Stimulated activated CD4-positive, alpha-beta T cell treated with anti-CD3 and anti-CD28 coated beads, TNF-alpha, amount 100 ng/mL, for 4 hours (primary cell): ENCODE results near the gene IDI1.
"Not testable (repeated sequence)": the region's sequence is repeated elsewhere in the genome, so short reads cannot be mapped to it uniquely, and the experiment has no call there.

Source experiments
- DNase-seq, 3 experiments: peaks; one replicate each; pipeline ENCODE4 v3.0.0-alpha.2; 2020; ENCODE audit warnings: low read depth in 3 of 3

Gene IDI1

DNA sequence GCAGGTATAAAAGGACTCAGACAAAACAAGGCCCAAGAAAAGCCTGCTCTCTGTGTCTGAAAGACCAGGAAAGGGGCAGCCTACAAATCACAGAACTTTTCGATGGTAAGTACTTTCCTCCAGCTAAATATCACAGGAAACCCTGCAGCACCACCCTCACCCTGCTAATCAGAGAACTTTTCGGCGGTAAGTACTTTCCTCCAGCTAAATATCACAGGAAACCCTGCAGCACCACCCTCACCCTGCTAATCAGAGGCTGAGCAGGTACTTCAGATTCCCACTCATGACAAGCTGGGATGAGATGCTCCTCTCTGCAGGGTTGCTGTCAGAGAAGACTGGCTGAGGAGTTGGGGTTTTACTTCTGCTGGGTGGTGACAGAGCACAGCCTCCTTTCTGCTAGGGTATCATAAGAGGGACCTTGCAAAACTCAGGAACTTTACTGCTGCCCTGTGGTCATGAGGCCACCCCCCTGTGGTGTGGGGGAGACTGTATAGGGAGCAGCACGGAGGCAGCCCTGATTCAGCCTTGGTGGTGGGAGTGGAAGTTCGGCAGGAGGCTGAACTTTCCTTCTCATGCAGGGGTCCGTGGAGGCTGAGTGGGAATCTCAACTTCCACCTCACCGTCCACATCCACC is 14.4 kb upstream of the IDI1 start:
- no peak for DNase-seq

DNA sequence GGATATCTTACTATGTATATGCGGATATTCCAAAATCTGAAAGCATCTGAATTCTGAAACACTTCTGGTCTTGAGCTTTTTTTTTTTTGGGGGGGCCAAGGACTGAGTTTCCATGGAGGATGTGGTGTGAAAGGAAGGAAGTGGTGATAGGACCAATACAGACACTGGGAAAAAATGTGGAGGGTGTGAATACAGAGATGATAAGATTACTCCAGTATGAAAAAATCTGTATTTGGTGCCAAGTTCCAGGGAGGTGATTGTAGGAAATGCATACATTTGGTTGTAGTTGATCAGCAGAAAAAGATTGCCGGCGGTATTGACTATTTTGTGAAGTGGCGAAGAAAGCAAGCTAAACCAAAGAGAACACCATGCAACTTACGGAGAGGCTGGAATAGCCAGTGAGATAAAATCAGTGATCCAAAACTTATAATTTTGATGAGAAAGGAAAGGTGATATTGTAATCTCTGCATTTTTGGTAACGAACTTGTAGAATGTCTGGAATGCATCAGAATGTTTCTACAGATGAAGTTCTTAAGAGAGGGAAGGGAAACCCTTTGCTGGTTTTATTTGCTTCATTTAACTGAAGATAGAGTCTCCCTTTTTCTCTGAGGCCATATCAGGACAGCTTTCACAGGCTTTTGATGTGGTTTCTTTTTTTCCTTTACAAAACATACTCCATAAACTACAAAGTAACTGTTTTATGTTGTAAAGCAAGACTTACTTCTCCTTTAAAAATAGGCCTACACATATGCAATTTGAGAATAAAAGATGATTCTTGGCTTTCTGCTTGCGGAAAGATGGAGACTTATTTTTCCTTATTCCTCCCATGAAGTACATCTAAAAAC is 13.2 kb upstream of the IDI1 start:
- no peak for DNase-seq

DNA sequence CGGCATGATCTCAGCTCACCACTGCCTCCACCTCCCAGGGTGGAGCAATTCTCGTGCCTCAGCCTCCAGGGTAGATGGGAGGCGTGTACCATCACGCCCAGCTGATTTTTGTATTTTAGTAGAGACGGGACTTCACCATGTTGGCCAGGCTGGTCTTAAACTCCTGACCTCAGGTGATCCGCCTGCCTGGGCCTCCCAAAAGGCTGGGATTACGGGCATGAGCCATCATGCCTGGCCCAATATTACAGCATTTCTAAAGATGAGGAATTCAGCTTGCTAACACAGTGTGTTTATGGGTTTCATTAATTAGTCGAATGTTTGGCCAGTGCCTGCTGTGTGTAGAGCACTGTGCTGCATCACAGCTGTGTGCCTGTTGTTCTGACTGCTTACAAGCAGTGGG is 11.0 kb upstream of the IDI1 start:
- no peak for DNase-seq

DNA sequence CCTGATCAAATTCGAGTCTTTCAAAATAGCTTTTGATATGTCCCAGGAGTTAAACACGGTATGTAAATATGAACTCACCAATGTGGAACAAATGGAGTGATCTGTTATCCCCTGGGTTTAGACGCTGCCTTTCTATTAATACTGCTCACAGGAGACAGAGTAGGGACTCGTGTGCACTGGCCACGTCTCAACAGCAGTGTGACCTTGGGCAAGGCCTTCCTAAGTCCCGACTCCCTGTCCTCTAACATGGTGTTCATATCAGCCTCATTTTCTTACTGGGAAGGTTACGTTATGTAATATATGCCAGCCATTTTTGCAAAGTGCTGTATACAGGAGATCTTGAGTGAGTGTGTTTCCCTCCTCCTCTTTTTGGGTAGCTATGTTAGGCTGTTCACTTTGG is 9.1 kb upstream of the IDI1 start:
- DNase-seq = no peak

DNA sequence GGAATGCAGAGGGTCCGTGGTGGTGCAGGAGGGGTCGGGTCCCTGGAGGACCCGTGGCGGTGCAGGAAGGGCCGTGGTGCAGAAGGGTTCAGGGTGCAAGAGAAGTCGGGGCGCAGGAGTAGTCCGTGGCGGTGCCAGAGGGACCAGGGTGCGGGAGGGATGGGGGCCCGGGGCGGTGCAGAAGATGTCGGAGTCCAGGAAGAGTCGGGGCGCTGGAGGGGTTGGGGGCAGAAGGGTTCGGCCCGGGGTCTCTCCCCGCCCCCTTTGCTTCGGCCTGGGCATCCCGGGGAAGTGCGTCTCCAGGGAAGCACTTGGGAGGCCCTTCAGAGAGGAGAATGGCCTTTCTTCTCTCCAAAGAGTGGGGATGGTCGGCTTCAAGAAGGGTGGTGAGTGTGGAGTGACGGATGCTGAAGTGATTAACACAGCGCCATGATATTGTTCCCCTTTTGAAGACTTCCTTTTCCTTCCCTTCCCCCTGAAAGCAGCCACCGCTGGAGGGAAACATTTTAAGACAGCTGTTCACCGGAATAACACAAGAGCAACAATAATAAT is 8.3 kb upstream of the IDI1 start:
- DNase-seq = no peak

DNA sequence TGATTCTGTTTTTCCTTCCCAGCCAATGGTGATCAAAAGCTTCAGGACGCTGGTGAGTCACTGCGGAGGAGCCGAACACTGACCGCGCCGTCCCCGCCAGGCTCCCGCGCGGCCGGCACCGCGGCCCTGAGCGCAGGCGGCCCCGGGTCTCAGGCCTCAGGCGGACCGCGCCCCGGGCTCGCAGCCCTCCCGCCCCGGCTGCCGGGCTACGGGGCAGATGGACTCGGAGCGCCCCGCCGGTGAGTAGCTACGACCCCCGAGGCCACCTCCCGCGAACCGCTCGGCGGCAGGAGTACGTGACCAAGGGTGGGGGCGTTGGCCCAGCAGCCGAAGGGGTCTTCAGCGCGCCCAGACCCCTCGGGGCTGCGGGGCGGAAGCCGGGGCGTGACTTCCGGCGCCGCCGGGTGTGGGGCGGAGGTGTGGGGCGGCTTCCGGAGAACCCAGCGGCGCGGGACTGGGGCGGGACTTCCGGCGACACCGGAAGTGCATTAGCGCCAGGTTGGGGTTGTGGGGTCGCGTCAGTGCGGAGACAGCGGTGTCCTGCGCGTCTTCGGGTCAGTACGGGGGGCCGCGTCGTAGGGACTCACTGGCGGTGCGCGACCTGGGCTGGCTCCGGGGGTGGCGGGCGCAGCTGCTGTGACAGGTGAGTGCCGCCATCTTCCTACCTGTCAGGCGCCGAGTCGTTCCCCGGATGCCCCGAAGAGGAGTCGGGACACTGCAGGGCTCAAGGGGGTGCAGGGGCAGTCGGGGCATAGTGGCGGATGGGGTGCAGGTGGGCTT is 7.6 kb upstream of the IDI1 start, which contains the start of gene WDR37:
Gene WDR37, plus strand, starts transcription at position 60 of the 780 bp plus-strand sequence. CDS start 15,771 bp downstream, outside the sequence.
- peak; percentile 80 to 83 (median 81) for DNase-seq

DNA sequence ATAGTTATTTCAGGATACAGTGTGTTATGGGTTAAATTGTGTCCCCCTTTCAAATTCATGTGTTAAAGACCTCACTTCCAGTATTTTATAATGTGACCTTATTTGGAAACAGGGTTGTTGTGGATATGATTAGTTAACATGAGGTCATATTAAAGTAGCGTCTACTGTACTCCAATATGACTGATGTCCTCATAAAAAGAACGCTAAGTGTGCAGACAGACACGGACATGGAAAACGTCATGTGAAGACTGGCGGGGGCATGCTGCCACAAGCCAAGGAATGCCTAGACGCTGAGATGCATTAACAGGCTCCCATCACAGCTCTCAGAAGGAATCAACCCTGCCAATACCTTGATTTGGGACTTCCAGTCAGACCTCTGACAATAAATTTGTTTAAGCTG is 5.8 kb upstream of the IDI1 start:
- no peak for DNase-seq

DNA sequence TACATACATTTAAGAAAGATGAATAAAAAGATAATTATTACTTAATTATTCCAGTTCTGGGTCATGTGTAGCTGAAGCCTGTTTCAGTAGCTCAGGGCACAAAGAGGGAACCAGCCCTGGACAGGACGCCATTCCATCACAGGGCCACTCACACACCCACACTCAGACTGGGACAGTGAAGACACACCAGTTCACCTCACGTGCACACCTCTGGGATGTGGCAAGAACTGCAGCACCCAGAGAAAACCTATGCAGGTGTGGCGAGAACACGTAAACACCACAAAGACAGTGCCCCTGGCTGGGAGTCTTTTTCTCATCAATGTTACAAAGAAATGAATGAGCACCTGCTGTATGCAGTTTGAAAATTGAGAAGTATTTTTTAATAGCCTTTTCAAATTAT is 1.6 kb upstream of the IDI1 start:
- DNase-seq = no peak

DNA sequence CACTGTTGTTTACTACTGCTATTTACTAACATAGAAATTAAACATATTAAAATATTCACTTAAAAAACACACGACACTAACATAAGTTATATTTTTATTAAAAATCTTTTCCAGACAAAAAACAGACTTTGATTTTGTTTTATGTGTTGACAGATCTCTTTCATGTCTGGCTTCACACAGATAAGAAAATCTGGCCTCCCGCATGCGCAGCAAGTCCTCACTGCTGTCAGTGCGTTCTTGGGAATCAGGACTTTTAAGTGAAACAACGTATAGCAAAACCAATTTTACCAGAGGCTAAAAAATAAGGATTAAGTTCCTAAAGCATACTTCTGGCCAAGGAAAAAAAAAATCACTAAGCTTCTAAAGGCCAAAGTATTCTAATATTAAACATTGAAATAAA is 1.2 kb upstream of the IDI1 start:
- no peak for DNase-seq

DNA sequence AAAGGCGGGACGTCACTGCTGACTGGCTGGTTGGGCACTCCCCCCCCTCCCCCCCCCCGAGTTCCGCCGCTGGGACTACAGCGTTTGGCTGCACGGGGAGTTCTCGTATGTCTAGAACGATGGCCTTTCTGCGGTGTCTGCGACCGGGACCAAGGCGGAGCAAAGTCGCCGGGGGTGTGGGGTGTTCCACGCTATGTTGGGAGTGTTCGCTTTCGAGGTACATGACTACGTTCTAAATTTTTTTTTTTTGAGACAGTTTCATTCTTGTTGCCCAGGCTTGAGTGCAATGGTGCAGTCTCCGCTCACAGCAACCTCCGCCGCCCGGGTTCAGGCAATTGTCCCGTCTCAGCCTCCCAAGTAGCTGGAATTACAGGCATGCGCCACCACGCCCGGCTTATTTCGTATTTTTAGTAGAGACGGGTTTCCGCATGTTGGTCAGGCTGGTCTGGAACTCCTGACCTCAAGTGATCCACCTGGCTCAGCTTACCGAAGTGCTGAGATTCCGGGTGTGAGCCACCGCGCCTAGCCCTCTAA is 573 bp upstream of the IDI1 start:
- DNase-seq = no peak

DNA sequence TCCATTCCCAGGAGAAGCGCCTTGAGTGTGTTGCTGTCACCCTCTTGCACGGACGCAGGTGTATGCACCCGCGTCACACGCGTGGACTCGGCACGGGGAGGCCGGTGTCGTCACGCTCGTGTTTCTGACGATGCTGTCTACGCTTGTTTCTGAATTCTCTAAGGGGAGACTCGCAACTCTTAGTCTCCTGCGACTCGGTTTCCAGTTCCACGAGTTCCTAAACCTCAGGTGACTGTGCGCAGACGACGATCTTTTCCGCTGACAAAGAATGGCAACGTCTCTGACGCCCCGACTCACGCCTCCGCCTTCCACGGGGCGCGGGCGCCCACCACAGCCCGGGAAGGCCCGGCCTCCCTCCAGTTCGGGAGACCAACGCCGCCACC is 579 bp downstream of the IDI1 start:
- no peak for DNase-seq

DNA sequence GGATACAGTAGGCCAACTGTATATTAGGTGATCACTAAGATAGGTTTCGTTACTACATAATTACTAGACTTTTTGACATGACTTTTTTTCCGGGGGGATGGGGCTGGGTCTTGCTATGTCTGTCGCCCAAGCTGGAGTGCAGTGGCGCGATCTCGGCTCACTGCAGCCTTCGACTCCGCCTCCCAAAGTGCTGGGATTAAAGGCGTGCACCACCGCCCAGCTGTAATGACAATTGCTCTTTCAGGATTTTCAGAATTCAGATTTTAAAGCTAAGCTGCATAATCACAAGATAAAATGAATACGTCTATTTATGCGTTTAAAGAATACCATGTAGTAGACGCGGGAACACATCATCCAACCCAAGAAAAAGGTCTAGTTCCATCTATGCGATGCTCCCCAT is 982 bp downstream of the IDI1 start:
- DNase-seq = no peak

DNA sequence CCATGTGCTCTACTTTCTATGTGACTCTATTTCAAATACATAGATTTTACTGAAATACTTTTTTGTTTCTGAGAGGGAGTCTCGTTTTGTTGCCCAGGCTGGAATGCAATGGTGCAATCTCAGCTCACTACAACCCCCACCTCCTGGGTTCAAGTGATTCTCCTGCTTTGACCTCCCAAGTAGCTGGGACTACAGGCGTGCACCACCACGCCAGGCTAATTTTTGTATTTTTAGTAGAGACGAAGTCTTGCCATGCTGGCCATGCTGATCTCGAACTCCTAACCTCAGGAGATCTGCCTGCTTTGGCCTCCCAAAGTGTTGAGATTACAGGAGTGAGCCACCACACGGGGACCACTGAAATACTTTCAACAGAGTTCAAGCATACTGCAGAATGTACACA is 3.5 kb downstream of the IDI1 start:
- DNase-seq = no peak

DNA sequence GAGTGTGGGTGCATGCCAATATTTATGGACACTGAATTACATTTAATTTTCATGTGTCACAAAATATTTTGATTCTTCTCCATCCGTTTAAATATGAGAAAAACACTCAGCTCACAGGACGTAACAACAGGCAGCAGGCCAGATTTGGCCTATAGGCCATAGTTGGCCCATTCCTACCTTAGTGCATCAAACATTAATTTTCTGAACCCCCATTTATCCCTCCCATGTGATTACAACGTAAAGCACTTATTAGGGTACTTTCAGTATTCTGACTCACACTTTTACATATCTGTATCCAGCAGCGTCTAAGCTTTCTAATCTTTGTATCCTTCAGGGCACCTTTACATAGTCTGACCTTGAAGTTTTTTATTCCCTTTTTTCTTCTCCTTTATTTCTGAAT is 4.0 kb downstream of the IDI1 start:
- no peak for DNase-seq

DNA sequence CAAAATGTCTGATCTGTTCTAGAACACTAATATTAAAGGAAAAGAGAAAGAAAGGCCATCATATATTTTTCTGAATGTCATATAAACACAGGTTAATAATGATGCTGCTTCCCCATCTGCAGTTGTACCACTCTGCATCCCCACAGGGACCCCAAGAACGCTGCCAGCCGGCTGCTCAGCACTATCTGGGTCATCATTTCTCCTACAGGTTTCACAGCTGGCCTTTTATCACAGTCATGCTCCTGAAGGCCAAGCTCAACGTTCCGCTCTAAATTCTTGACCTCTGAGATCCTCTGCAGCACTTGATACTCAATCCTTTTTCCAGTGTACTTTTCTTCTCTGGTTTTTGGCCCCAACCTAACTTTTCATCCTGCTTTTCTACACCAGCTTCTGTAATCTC is 4.8 kb downstream of the IDI1 start:
- DNase-seq = no peak

DNA sequence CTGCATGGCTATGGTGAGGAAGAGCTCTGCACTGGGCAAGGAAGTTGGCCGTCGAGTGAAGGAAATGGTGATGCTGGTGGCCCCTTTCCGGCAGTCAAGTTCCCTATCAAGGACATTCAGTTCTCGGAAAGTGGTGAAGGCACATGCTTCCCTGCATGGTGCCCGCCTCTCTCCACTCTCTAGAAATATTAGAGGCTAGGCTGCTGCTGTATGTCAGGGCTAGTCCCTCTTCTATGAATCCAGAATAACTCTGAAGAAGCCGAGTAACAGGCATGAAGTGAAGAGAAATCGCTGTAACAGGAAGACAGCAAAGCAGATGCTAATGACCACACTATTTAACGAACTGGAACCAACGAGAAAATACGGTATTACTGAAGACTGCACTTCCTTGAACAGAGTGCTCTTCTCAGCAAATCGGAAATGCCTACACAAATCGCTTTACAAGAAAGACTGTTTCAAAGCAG is 5.4 kb downstream of the IDI1 start:
- DNase-seq = no peak

DNA sequence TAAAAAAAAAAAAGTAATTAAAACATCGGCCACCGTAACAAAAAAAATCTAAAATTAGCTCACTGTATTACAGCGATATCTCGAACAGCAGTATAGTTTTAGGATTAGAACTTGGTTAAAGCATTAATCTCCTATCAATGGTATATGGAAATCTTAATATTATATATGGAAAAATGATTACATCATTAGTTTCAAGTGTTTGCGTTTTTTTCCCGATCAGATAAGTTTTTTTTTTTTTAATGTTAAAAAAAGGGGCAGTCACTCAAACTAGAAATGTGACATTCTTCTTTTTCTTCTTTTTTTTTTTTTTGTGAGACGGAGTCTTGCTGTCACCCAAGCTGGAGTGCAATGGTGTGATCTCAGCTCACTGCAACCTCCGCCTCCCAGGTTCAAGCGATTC is 7.4 kb downstream of the IDI1 start:
- no peak for DNase-seq

DNA sequence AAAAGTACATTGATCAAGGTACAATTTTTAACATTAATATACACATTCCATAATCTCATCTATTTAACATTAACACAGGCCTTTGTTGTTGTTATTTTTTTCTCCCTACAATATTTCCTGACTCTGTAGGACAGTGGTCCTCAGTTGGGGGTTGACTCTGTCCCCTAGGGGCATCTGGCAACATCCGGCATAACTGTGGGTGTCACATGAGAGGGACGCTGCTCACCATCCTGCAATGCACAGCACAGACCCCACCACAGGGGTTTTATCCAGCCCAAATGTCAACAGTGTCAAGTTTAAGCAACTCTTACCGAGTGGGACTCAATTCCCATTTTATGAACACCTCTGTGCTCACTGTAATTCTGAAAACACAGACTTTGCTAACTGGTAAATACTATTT is 8.8 kb downstream of the IDI1 start:
- DNase-seq = no peak

DNA sequence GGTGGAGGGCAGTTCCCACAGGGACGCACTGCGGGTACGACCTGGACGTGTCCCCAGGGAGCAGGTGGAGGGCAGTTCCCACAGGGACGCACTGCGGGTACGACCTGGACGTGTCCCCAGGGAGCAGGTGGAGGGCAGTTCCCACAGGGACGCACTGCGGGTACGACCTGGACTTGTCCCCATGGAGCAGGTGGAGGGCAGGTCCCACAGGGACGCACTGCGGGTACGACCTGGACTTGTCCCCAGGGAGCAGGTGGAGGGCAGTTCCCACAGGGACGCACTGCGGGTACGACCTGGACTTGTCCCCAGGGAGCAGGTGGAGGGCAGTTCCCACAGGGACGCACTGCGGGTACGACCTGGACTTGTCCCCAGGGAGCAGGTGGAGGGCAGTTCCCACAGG is 10.2 kb downstream of the IDI1 start:
- not testable (repeated sequence) for DNase-seq

DNA sequence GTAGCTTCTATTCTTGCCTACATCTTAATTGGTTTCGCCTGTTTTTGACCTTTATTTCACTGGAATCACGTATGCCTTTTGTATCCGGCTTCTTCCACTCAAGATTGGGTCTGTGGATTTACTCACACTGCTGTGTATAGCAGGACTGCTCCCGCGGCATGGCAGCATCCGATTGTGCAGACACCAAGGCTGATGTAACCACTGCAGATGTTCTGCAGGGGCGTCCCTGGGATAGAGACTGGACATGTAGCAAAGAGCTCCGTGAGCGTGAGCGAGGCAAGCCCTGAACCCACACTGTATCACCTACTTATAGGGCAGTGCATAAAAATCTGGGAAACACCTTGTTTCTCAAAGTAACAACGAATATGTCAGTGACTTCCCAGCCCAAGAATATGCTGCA is 11.8 kb downstream of the IDI1 start:
- DNase-seq = no peak

DNA sequence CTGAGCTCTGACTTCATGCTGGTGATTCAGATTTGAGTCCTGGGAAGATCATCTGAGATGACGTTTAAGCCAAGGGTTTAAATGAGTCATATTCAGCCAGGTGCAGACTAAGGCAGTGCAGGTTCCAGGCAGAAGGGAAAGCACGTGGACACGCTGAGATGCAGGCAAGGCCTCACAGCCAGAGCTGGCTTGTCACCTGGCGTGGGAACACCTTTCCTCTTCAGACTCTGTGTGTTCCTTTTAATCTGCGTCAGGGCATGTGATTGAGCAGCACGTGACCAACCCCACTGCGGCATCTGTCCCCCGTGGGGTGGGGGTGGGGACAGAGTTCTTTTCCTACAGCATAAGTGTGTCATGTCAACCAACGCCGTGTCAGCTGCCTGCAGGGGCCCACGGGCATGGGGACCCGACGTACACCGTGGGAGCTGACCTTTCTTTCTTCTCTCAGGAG is 12.6 kb downstream of the IDI1 start:
- DNase-seq = no peak

DNA sequence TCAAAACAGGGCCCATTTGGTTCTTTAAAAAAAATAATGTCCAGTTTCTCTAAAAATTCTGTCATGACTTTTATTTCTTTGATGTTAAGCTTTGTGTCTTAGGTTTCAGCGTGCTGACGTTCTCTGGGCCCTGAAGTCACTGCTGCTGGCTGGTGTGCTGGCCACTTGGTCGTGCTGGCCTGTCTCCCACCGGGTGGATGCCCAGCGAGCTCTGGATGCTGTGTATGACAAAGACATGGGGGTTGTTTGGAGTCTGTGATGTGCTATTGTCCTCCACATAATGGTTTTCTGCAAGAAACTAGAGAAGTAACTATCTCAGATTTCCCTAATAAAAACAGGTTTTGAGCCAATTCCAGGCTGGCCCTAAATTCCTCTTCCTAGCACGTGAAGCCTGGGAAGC is 13.7 kb downstream of the IDI1 start:
- no peak for DNase-seq
